Vagina (tissue), 2 donors: Measurements from ENCODE around the gene FOXD2. TPM values are rescaled to one million over a fixed set of nuclear protein-coding genes. Genes with fewer than 3 reads are reported as not detected.

ENCODE experiments used
- DNase-seq, 2 donors: peaks; one replicate each; pipeline ENCODE4 v3.0.0-alpha.2; 2017; ENCODE audit errors: extremely low spot score in 2 of 2
- H3K27ac ChIP-seq: fragments of 200-600 bp; sonication (generic); one replicate; pipeline ENCODE4 v1.5.1; 2019
- H3K27me3 ChIP-seq: fragments of 200-600 bp; sonication (generic); one replicate; pipeline ENCODE4 v1.5.1; 2019
- H3K36me3 ChIP-seq, 2 donors: fragments of 200-600 bp; sonication (generic); one replicate each; pipeline ENCODE4 v1.5.1; 2017 to 2019
- H3K4me1 ChIP-seq: fragments of 200-600 bp; sonication (generic); one replicate; pipeline ENCODE4 v1.5.1; 2019
- H3K4me3 ChIP-seq, 2 donors: fragments of 200-600 bp; sonication (generic); 1 replicate in 1 of 2; 2 replicates in 1 of 2; pipeline ENCODE4 v1.5.1; 2016 to 2019
- H3K9me3 ChIP-seq: fragments of 200-600 bp; sonication (generic); one replicate; pipeline ENCODE4 v1.5.1; 2019
- CTCF ChIP-seq, 3 experiments: fragments of 450-650 bp in 2 of 3; fragments of 200-600 bp in 1 of 3; sonication (generic) in 1 of 3; IDR thresholded peaks; one replicate each; pipeline ENCODE4 v1.5.1; 2017 to 2019; ENCODE audit warnings: antibody characterized with exemption in 3 of 3, mild to moderate bottlenecking in 2 of 3, moderate library complexity in 2 of 3
- POLR2A ChIP-seq, 2 donors: fragments of 450-650 bp; IDR thresholded peaks; one replicate each; pipeline ENCODE4 v1.6.1; 2017; ENCODE audit warnings: antibody characterized with exemption in 2 of 2, mild to moderate bottlenecking in 2 of 2, moderate library complexity in 2 of 2
- POLR2AphosphoS5 ChIP-seq, 2 donors: sonication (generic); formaldehyde crosslinking; IDR thresholded peaks; one replicate each; pipeline ENCODE4 v1.9.0; 2017; ENCODE audit warnings: antibody characterized with exemption in 2 of 2, mild to moderate bottlenecking in 2 of 2, low read depth in 1 of 2; ENCODE audit not compliant: insufficient read depth in 1 of 2
- intact Hi-C: fragments of 100-400 bp; cut with DNase I; formaldehyde crosslinking; loops from one replicate; pipeline ENCODE4 v1.15.1; 2023
- total RNA-seq: library from RNA; depleted of rRNA; stranded (reverse); fragments of >200 nt; gene quantifications from one replicate; pipeline ENCODE4 v1.2.3, GENCODE V29; 2016

FOXD2 gene
- total RNA-seq, 1 donor from 2014 or later: 0.98 TPM

- Histone ChIP-seq H3K4me3 (no peak overlapping the region), H3K4me1 (no peaks in the 10 kb centered on the region), H3K36me3 (no peaks in the 10 kb centered on the region), H3K27me3 (no peaks in the 10 kb centered on the region), H3K9me3 (no peaks in the 10 kb centered on the region), H3K27ac (no peak overlapping the region)
- DNase-seq: no peak
- no peak for TF ChIP-seq POLR2AphosphoS5 (IDR thresholded peaks at IDR 0.05; ENCODE audit: insufficient read depth in 1 of 2, low read depth in 1 of 2)
- intact Hi-C loops: loop anchor here (10.0 kb wide), 1 partner anchor 239 kb away; no protein-coding TSS in a partner anchor
Measured at GRCh38 chr1:47423872-47424271, 14.0 kb upstream of the FOXD2 start.

GRCh38 chr1:47424336-47424982 lies 13.4 kb upstream of the FOXD2 start:
- Histone ChIP-seq H3K4me1 (no peaks in the 10 kb centered on the region), H3K27ac (no peak overlapping the region), H3K27me3 (no peaks in the 10 kb centered on the region), H3K9me3 (no peaks in the 10 kb centered on the region), H3K4me3 (no peak overlapping the region), H3K36me3 (no peaks in the 10 kb centered on the region)
- no peak for DNase-seq
- intact Hi-C loops: loop anchor here (10.0 kb wide), 1 partner anchor 240 kb away; no protein-coding TSS in a partner anchor
- no peak for TF ChIP-seq POLR2A (IDR thresholded peaks at IDR 0.05)
- TF ChIP-seq POLR2AphosphoS5 (IDR thresholded peaks at IDR 0.05; ENCODE audit: insufficient read depth in 1 of 2, low read depth in 1 of 2): no peak
- peak; percentile 25 to 41 (median 37) for TF ChIP-seq CTCF (IDR thresholded peaks at IDR 0.05)

- Histone ChIP-seq H3K27ac (no peak overlapping the region), H3K4me1 (peaks cover 41% of the 10 kb centered on the region), H3K36me3 (no peaks in the 10 kb centered on the region), H3K4me3 (no peak overlapping the region), H3K9me3 (no peaks in the 10 kb centered on the region), H3K27me3 (peaks cover 8% of the 10 kb centered on the region)
- intact Hi-C loops: loop anchor here (5.0 kb wide), 1 partner anchor 296 kb away; no protein-coding TSS in a partner anchor
- no peak for DNase-seq
- TF ChIP-seq CTCF (IDR thresholded peaks at IDR 0.05) (no peak), POLR2A (IDR thresholded peaks at IDR 0.05) (no peak), POLR2AphosphoS5 (IDR thresholded peaks at IDR 0.05; ENCODE audit: insufficient read depth in 1 of 2, low read depth in 1 of 2) (no peak)
Measured at GRCh38 chr1:47431534-47431933, 6.3 kb upstream of the FOXD2 start.

GRCh38 chr1:47432071-47433036 lies 5.5 kb upstream of the FOXD2 start:
- DNase-seq: no peak
- intact Hi-C loops: loop anchor here (5.0 kb wide), 1 partner anchor 295 kb away; no protein-coding TSS in a partner anchor
- Histone ChIP-seq H3K36me3 (no peaks in the 10 kb centered on the region), H3K9me3 (no peaks in the 10 kb centered on the region), H3K4me1 (peaks cover 48% of the 10 kb centered on the region), H3K4me3 (peak overlapping the region in 1 of 2 donors; percentile 4), H3K27me3 (peaks cover 8% of the 10 kb centered on the region), H3K27ac (no peak overlapping the region)
- TF ChIP-seq POLR2AphosphoS5 (IDR thresholded peaks at IDR 0.05; ENCODE audit: insufficient read depth in 1 of 2, low read depth in 1 of 2): no peak
- TF ChIP-seq CTCF (IDR thresholded peaks at IDR 0.05): peak; percentile 14 to 57 (median 39)
- no peak for TF ChIP-seq POLR2A (IDR thresholded peaks at IDR 0.05)

GRCh38 chr1:47433037-47433421 lies 4.8 kb upstream of the FOXD2 start:
- no peaks in the 10 kb centered on the region for H3K9me3 ChIP-seq
- H3K4me1 ChIP-seq: peaks cover 50% of the 10 kb centered on the region
- peak overlapping the region in 1 of 2 donors; percentile 4 for H3K4me3 ChIP-seq
- TF ChIP-seq POLR2A (IDR thresholded peaks at IDR 0.05) (no peak), CTCF (IDR thresholded peaks at IDR 0.05) (no peak), POLR2AphosphoS5 (IDR thresholded peaks at IDR 0.05; ENCODE audit: insufficient read depth in 1 of 2, low read depth in 1 of 2) (no peak)
- H3K36me3 ChIP-seq: no peaks in the 10 kb centered on the region
- intact Hi-C loops: loop anchor here (5.0 kb wide), 1 partner anchor 294 kb away; no protein-coding TSS in a partner anchor
- peaks cover 8% of the 10 kb centered on the region for H3K27me3 ChIP-seq
- DNase-seq: no peak
- no peak overlapping the region for H3K27ac ChIP-seq
